Astrocyte (in vitro differentiated cells and primary cell): ENCODE measurements around the gene SNX27. TPM values are rescaled to one million over a fixed set of nuclear protein-coding genes. Genes with fewer than 3 reads are reported as not detected.

Experiments
- DNase-seq: peaks from one replicate; pipeline ENCODE4 v3.0.0-alpha.2; 2010; ENCODE audit warnings: low read depth
- FAIRE-seq: peaks from 2 replicates; lab custom pipeline; 2011; peaks lifted over from hg19 to GRCh38; lab: Jason Lieb, UNC
- H2AFZ ChIP-seq: 2 replicates; pipeline ENCODE4 v1.6.0; 2012; ENCODE audit warnings: low read depth, low read length, inconsistent platforms
- H3K27ac ChIP-seq: 2 replicates; pipeline ENCODE4 v1.5.1; 2011; ENCODE audit warnings: low read depth, low read length, inconsistent platforms
- H3K27me3 ChIP-seq: 2 replicates; pipeline ENCODE4 v1.6.0; 2011; ENCODE audit warnings: low read length, inconsistent platforms; ENCODE audit not compliant: insufficient read depth
- H3K36me3 ChIP-seq: 2 replicates; pipeline ENCODE4 v1.5.1; 2011; ENCODE audit warnings: low read length, inconsistent platforms; ENCODE audit not compliant: insufficient read depth
- H3K4me1 ChIP-seq: 2 replicates; pipeline ENCODE4 v1.5.1; 2011; ENCODE audit warnings: low read length, inconsistent platforms; ENCODE audit not compliant: insufficient read depth
- H3K4me2 ChIP-seq: 2 replicates; pipeline ENCODE4 v1.6.0; 2012; ENCODE audit warnings: low read length, inconsistent platforms
- H3K4me3 ChIP-seq: 2 replicates; pipeline ENCODE4 v1.5.1; 2011; ENCODE audit warnings: low read depth, mild to moderate bottlenecking, low read length, inconsistent platforms; ENCODE audit not compliant: insufficient read depth
- H3K79me2 ChIP-seq: 2 replicates; pipeline ENCODE4 v1.6.0; 2012; ENCODE audit warnings: mild to moderate bottlenecking, low read length, inconsistent platforms; ENCODE audit not compliant: insufficient read depth
- H3K9ac ChIP-seq: 2 replicates; pipeline ENCODE4 v1.6.0; 2012; ENCODE audit warnings: mild to moderate bottlenecking, low read length, inconsistent platforms
- H3K9me3 ChIP-seq: 2 replicates; pipeline ENCODE4 v1.5.1; 2012; ENCODE audit warnings: low read depth, mild to moderate bottlenecking, low read length, inconsistent platforms; ENCODE audit not compliant: insufficient read depth
- H4K20me1 ChIP-seq: 2 replicates; pipeline ENCODE4 v1.6.0; 2012; ENCODE audit warnings: low read length, inconsistent platforms; ENCODE audit not compliant: insufficient read depth
- H3K27ac Mint-ChIP-seq: one replicate; pipeline ENCODE4 v1.8.0; 2021; ENCODE audit warnings: mild to moderate bottlenecking, mixed read lengths; ENCODE audit not compliant: unreplicated experiment
- H3K27me3 Mint-ChIP-seq: one replicate; pipeline ENCODE4 v1.8.0; 2021; ENCODE audit warnings: low read depth, mixed read lengths; ENCODE audit not compliant: unreplicated experiment
- H3K36me3 Mint-ChIP-seq: one replicate; pipeline ENCODE4 v1.8.0; 2021; ENCODE audit warnings: low read depth, mixed read lengths; ENCODE audit not compliant: unreplicated experiment
- H3K4me1 Mint-ChIP-seq: one replicate; pipeline ENCODE4 v1.8.0; 2021; ENCODE audit warnings: low read depth, mixed read lengths; ENCODE audit not compliant: unreplicated experiment
- H3K4me3 Mint-ChIP-seq: one replicate; pipeline ENCODE4 v1.8.0; 2021; ENCODE audit warnings: mild to moderate bottlenecking, moderate library complexity, mixed read lengths; ENCODE audit not compliant: unreplicated experiment
- H3K9me3 Mint-ChIP-seq: one replicate; pipeline ENCODE4 v1.8.0; 2021; ENCODE audit warnings: mild to moderate bottlenecking, mixed read lengths; ENCODE audit not compliant: unreplicated experiment
- EZH2 ChIP-seq: IDR thresholded peaks from 2 replicates; pipeline ENCODE4 v1.6.1; 2012; ENCODE audit warnings: mild to moderate bottlenecking, low read length, inconsistent platforms; ENCODE audit not compliant: insufficient read depth
- total RNA-seq: library from RNA; stranded (reverse); gene quantifications from 2 replicates; pipeline ENCODE4 v1.2.1, GENCODE V29; 2021
- TF ChIP-seq, protein P1 (sequence below): IDR thresholded peaks from 2 replicates; pipeline ENCODE4 v1.5.1; 2011; ENCODE audit warnings: low read depth, mild to moderate bottlenecking, inconsistent platforms, low read length, moderate library complexity; ENCODE audit not compliant: insufficient read depth

The SNX27 gene
- total RNA-seq, 1 donor from 2014 or later = 53.1 TPM

DNA sequence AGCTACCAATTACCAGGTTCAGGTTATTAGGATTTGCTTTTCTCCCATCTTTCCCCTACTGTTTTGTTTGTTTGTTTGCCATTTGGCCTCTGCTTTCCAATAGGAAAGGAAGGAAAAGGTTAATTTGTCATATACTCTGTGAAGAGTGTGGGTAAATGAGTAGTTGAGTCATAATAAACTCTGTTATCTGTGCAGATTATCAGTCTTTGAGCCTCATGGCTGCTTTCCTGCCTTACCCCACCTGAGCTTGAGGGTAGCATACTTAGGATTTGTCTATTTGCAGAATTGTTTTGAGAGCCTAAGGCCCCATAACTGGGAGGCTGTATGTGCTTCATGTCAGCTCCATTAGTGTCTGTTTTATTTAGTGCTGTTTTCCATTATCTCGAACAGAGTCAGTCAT lies 32.9 kb upstream of the SNX27 start:
- Histone ChIP-seq H3K27me3 (no peaks in the 10 kb centered on the region), H3K36me3 (peaks cover 17% of the 10 kb centered on the region), H3K9ac (no peak overlapping the region), H3K9me3 (no peaks in the 10 kb centered on the region), H3K79me2 (no peaks in the 10 kb centered on the region), H3K4me2 (peak overlapping the region; percentile 27), H3K4me1 (peaks cover 20% of the 10 kb centered on the region), H3K27ac (peak overlapping the region; percentile 30), H3K4me3 (no peak overlapping the region), H4K20me1 (peaks cover 6% of the 10 kb centered on the region), H2AFZ (no peak overlapping the region)
- H3K36me3 Mint-ChIP-seq = peaks cover 55% of the 10 kb centered on the region
- H3K4me3 Mint-ChIP-seq = no peak overlapping the region
- TF ChIP-seq, protein P1, sequence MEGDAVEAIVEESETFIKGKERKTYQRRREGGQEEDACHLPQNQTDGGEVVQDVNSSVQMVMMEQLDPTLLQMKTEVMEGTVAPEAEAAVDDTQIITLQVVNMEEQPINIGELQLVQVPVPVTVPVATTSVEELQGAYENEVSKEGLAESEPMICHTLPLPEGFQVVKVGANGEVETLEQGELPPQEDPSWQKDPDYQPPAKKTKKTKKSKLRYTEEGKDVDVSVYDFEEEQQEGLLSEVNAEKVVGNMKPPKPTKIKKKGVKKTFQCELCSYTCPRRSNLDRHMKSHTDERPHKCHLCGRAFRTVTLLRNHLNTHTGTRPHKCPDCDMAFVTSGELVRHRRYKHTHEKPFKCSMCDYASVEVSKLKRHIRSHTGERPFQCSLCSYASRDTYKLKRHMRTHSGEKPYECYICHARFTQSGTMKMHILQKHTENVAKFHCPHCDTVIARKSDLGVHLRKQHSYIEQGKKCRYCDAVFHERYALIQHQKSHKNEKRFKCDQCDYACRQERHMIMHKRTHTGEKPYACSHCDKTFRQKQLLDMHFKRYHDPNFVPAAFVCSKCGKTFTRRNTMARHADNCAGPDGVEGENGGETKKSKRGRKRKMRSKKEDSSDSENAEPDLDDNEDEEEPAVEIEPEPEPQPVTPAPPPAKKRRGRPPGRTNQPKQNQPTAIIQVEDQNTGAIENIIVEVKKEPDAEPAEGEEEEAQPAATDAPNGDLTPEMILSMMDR = no peak
- no peak for TF ChIP-seq EZH2
- peaks cover 40% of the 10 kb centered on the region for H3K4me1 Mint-ChIP-seq
- DNase-seq (no peak), FAIRE-seq (no peak)
- peak overlapping the region; percentile 96 for H3K27ac Mint-ChIP-seq
- no peaks in the 10 kb centered on the region for H3K9me3 Mint-ChIP-seq
- no peaks in the 10 kb centered on the region for H3K27me3 Mint-ChIP-seq

GRCh38 chr1:151579436-151580225 lies 32.2 kb upstream of the SNX27 start:
- no peaks in the 10 kb centered on the region for H3K27me3 ChIP-seq
- no peak overlapping the region for H3K9ac ChIP-seq
- H3K4me1 ChIP-seq = peaks cover 18% of the 10 kb centered on the region
- no peaks in the 10 kb centered on the region for H3K79me2 ChIP-seq
- peak overlapping the region; percentile 31 for H3K4me3 Mint-ChIP-seq
- peaks cover 52% of the 10 kb centered on the region for H3K36me3 Mint-ChIP-seq
- DNase-seq (peak; percentile 74), FAIRE-seq (no peak)
- peaks cover 18% of the 10 kb centered on the region for H3K36me3 ChIP-seq
- H3K27ac Mint-ChIP-seq = peak overlapping the region; percentile 96
- H3K27ac ChIP-seq = peak overlapping the region; percentile 30
- H3K4me2 ChIP-seq = peak overlapping the region; percentile 27
- TF ChIP-seq EZH2 = no peak
- TF ChIP-seq, protein P1 = no peak
- H3K4me3 ChIP-seq = no peak overlapping the region
- no peaks in the 10 kb centered on the region for H3K9me3 Mint-ChIP-seq
- no peak overlapping the region for H2AFZ ChIP-seq
- no peaks in the 10 kb centered on the region for H3K9me3 ChIP-seq
- peaks cover 45% of the 10 kb centered on the region for H3K4me1 Mint-ChIP-seq
- peaks cover 6% of the 10 kb centered on the region for H4K20me1 ChIP-seq
- no peaks in the 10 kb centered on the region for H3K27me3 Mint-ChIP-seq

DNA sequence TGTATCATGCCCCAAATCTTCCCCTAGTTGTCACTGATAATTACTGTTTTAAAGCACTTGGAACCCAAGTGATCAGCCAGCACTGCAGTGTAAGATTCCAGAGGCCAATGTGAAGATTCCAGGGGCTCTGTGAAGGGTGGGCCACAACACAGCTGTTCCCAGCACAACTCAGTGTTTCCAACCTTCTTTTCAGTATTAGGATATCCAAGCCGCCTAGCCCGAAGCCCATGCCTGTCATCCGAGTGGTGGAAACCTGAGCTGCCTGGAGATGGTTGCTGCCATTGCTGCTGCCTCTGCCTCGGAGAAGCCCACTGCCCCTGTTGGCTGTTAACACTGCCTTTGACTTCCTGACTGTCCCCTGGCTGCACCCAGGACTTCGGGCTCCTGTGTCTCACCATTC lies 30.4 kb upstream of the SNX27 start:
- Histone ChIP-seq H3K79me2 (no peaks in the 10 kb centered on the region), H3K27ac (no peak overlapping the region), H2AFZ (no peak overlapping the region), H3K9ac (no peak overlapping the region), H3K4me2 (no peak overlapping the region), H3K9me3 (no peaks in the 10 kb centered on the region), H3K27me3 (no peaks in the 10 kb centered on the region), H3K4me1 (peaks cover 22% of the 10 kb centered on the region), H4K20me1 (peaks cover 6% of the 10 kb centered on the region), H3K36me3 (peaks cover 18% of the 10 kb centered on the region), H3K4me3 (no peak overlapping the region)
- FAIRE-seq (no peak), DNase-seq (no peak)
- TF ChIP-seq, protein P1 = no peak
- no peak for TF ChIP-seq EZH2
- H3K27me3 Mint-ChIP-seq = no peaks in the 10 kb centered on the region
- H3K36me3 Mint-ChIP-seq = peaks cover 34% of the 10 kb centered on the region
- H3K4me3 Mint-ChIP-seq = no peak overlapping the region
- H3K9me3 Mint-ChIP-seq = no peaks in the 10 kb centered on the region
- no peak overlapping the region for H3K27ac Mint-ChIP-seq
- peaks cover 52% of the 10 kb centered on the region for H3K4me1 Mint-ChIP-seq
